Spleen (tissue), 11 donors: Measurements from ENCODE around the gene PGLYRP4. TPM values are rescaled to one million over a fixed set of nuclear protein-coding genes. Genes with fewer than 3 reads are reported as not detected.

Source experiments
- DNase-seq: peaks from one replicate; pipeline ENCODE4 v3.0.0-alpha.2; 2020
- H3K27ac ChIP-seq, 8 donors: fragments of 200-600 bp; sonication (generic) in 7 of 8; 1 replicate in 4 of 8; 2 replicates in 4 of 8; pipeline versions ENCODE4 v1.5.0 to v1.8.0; 2016 to 2021; ENCODE audit warnings: inconsistent platforms in 4 of 8, mild to moderate bottlenecking in 4 of 8, moderate library complexity in 1 of 8
- H3K27me3 ChIP-seq, 7 donors: fragments of 200-600 bp; sonication (generic) in 6 of 7; replicated peaks in 1 of 7; 1 replicate in 4 of 7; 2 replicates in 3 of 7; pipeline versions ENCODE4 v1.5.0 to v1.8.0; 2016 to 2021; ENCODE audit warnings: inconsistent platforms in 3 of 7, mild to moderate bottlenecking in 1 of 7
- H3K36me3 ChIP-seq, 6 donors: fragments of 200-600 bp; sonication (generic) in 5 of 6; 1 replicate in 4 of 6; 2 replicates in 2 of 6; pipeline versions ENCODE4 v1.5.0 to v1.8.0; 2016 to 2021; ENCODE audit warnings: inconsistent platforms in 2 of 6
- H3K4me1 ChIP-seq, 6 donors: fragments of 200-600 bp; sonication (generic) in 5 of 6; 1 replicate in 3 of 6; 2 replicates in 3 of 6; pipeline versions ENCODE4 v1.5.0 to v1.8.0; 2016 to 2021; ENCODE audit warnings: inconsistent platforms in 3 of 6
- H3K4me3 ChIP-seq, 8 donors: fragments of 200-600 bp; sonication (generic) in 7 of 8; 1 replicate in 4 of 8; 2 replicates in 4 of 8; pipeline versions ENCODE4 v1.5.0 to v1.8.0; 2016 to 2021; ENCODE audit warnings: inconsistent platforms in 4 of 8, mild to moderate bottlenecking in 4 of 8, moderate library complexity in 2 of 8
- H3K9me3 ChIP-seq, 8 donors: fragments of 200-600 bp; sonication (generic) in 7 of 8; 1 replicate in 4 of 8; 2 replicates in 4 of 8; pipeline versions ENCODE4 v1.5.0 to v1.8.0; 2016 to 2021; ENCODE audit warnings: inconsistent platforms in 4 of 8
- CTCF ChIP-seq, 11 experiments: fragments of 200-600 bp in 7 of 11; fragments of 450-650 bp in 4 of 11; sonication (generic) in 4 of 11; IDR thresholded peaks in 8 of 11; conservative IDR thresholded peaks in 3 of 11; 1 replicate in 7 of 11; 2 replicates in 4 of 11; pipeline versions ENCODE4 v1.4.0 to v1.8.0; 2016 to 2021; ENCODE audit warnings: antibody characterized with exemption in 11 of 11, inconsistent platforms in 4 of 11, mild to moderate bottlenecking in 1 of 11
- POLR2A ChIP-seq, 3 donors: fragments of 450-650 bp; IDR thresholded peaks; one replicate each; pipeline ENCODE4 v1.5.1; 2017; ENCODE audit warnings: antibody characterized with exemption in 3 of 3, mild to moderate bottlenecking in 1 of 3
- POLR2AphosphoS5 ChIP-seq, 3 donors: sonication (generic); formaldehyde crosslinking; IDR thresholded peaks; one replicate each; pipeline ENCODE4 v1.5.1; 2017; ENCODE audit warnings: antibody characterized with exemption in 3 of 3
- WGBS, 5 donors: extraction: QIAGEN DNeasy Blood & Tissue Kit in 3 of 5; methylation state at CpG; one replicate each; pipeline versions ENCODE4 v1.1.5 to v1.1.7; 2013 to 2018; 5-methylcytosine and 5-hydroxymethylcytosine counted together
- intact Hi-C: fragments of 100-400 bp; cut with DNase I; formaldehyde crosslinking; loops from one replicate; pipeline ENCODE4 v1.15.0; 2023; ENCODE audit warnings: low total_unique reads
- polyA plus RNA-seq, 3 donors: library from polyadenylated mRNA; stranded (reverse); fragments of 200-250 nt; gene quantifications; one replicate each; pipeline ENCODE4 v1.2.1, GENCODE V29; 2013
- total RNA-seq, 7 donors: library from RNA; depleted of rRNA in 3 of 7; stranded (reverse); fragments of >200 nt in 3 of 7; fragmentation: NEBNext Ultra II Directional in 4 of 7; extraction: Animal tissue kit (Norgen Biotek cat#: 25700) in 4 of 7; gene quantifications; one replicate each; pipeline versions ENCODE4 v1.1.0 to v1.2.1, GENCODE V29; 2016 to 2021
- donor health status: healthy with polysubstance abuse.
- donor health status: DM: no; HTN: no; CAD: no; lungs with moderate emphysema.
- donor health status: DM: no; HTN: no; CAD: no.
- donor health status: Bipolar disorder and iron deficiency.
- donor health status: healthy.
- donor health status: DM: no; HTN: no; CAD: no.
- donor health status: DM: yes; HTN: yes; CAD: no.

Gene PGLYRP4
- total and polyA plus RNA-seq, 10 donors: 0.18 TPM; not detected in 9

- H3K36me3 ChIP-seq: no peaks in the 10 kb centered on the region
- no peak for DNase-seq
- TF ChIP-seq POLR2AphosphoS5 (IDR thresholded peaks at IDR 0.05): no peak
- no peak for TF ChIP-seq CTCF (IDR thresholded peaks at IDR 0.05 in 8 of 11, conservative IDR thresholded peaks at IDR 0.05 in 3 of 11)
- TF ChIP-seq POLR2A (IDR thresholded peaks at IDR 0.05): no peak
- WGBS, 5 donors: 79 to 85% (median 84%) methylated on average over 5 to 6 of the region's 6 CpGs
- peak overlapping the region in 1 of 8 donors; percentile 95 for H3K27ac ChIP-seq
- H3K4me1 ChIP-seq: peaks cover 0 to 17% (median 0%) of the 10 kb centered on the region in 6 donors
- H3K4me3 ChIP-seq: no peak overlapping the region
- peaks cover 0 to 60% (median 0%) of the 10 kb centered on the region in 7 donors for H3K27me3 ChIP-seq
- intact Hi-C loops: no loop called here
- H3K9me3 ChIP-seq: no peaks in the 10 kb centered on the region
Measured at GRCh38 chr1:153396461-153396860, 47.8 kb upstream of the PGLYRP4 start.

- Histone ChIP-seq H3K4me3 (no peak overlapping the region), H3K9me3 (no peaks in the 10 kb centered on the region), H3K27me3 (peaks cover 0 to 66% (median 0%) of the 10 kb centered on the region in 7 donors), H3K36me3 (no peaks in the 10 kb centered on the region), H3K27ac (peak overlapping the region in 1 of 8 donors; percentile 95), H3K4me1 (peaks cover 0 to 23% (median 0%) of the 10 kb centered on the region in 6 donors)
- no peak for TF ChIP-seq CTCF (IDR thresholded peaks at IDR 0.05 in 8 of 11, conservative IDR thresholded peaks at IDR 0.05 in 3 of 11)
- 80 to 92% (median 88%) methylated on average over 5 to 6 of the region's 6 CpGs for WGBS, 5 donors
- intact Hi-C loops: no loop called here
- DNase-seq: no peak
Measured at GRCh38 chr1:153395776-153396175, 47.1 kb upstream of the PGLYRP4 start.

GRCh38 chr1:153395136-153395685 is 46.6 kb upstream of the PGLYRP4 start:
- no peak for DNase-seq

More at GRCh38 chr1:153395136-153395685, 46.6 kb upstream of the PGLYRP4 start:
- Histone ChIP-seq H3K36me3 (no peaks in the 10 kb centered on the region), H3K4me3 (no peak overlapping the region), H3K27ac (peak overlapping the region in 3 of 8 donors; percentile 89 to 95 (median 91)), H3K27me3 (peaks cover 0 to 72% (median 0%) of the 10 kb centered on the region in 7 donors), H3K9me3 (no peaks in the 10 kb centered on the region), H3K4me1 (peaks cover 0 to 23% (median 0%) of the 10 kb centered on the region in 6 donors)
- WGBS, 5 donors: 75 to 92% (median 80%) methylated on average over 7 of the region's 7 CpGs
- TF ChIP-seq POLR2AphosphoS5 (IDR thresholded peaks at IDR 0.05): no peak
- TF ChIP-seq CTCF (IDR thresholded peaks at IDR 0.05 in 8 of 11, conservative IDR thresholded peaks at IDR 0.05 in 3 of 11): no peak
- intact Hi-C loops: no loop called here
